Epithelial cell of proximal tubule (primary cell): ENCODE results near the gene STK11IP. TPM values are rescaled to one million over a fixed set of nuclear protein-coding genes. Genes with fewer than 3 reads are reported as not detected.

Experiments used
- DNase-seq: peaks from one replicate; pipeline ENCODE4 v3.0.0-alpha.2; 2011; ENCODE audit warnings: low read depth
- H3K4me3 ChIP-seq: 2 replicates; pipeline ENCODE4 v1.5.1; 2011; ENCODE audit warnings: low read depth, mild to moderate bottlenecking, low read length
- total RNA-seq: library from RNA; depleted of rRNA; stranded (reverse); fragments of >200 nt; gene quantifications from 2 replicates; pipeline ENCODE4 v1.2.3, GENCODE V29; 2015
- TF ChIP-seq, protein P1 (sequence below): conservative IDR thresholded peaks from 2 replicates; pipeline ENCODE4 v1.5.1; 2012; ENCODE audit warnings: low read depth, mild to moderate bottlenecking, low read length

STK11IP gene
- total RNA-seq, 1 donor from 2014 or later = 35.7 TPM

DNA sequence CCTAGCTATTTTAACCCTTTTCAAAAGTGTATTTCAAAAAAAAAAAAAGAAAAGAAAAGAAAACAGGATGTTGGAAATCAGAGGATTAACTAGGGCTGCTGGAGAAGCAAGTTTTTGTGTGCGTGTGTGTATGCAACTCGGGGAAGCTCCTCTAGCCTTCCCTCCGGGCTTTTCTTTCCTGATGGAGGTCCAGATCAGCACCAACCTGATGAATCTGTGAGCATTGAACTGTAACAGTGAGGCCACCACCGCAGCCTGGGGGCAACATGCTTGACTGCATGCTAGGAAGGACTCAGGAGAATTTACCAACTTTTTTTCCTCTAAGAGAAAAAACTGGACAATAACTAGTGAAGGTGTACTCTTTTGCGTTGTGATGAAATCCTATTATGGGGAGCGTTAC is 28.6 kb upstream of the STK11IP start:
- TF ChIP-seq, protein P1, sequence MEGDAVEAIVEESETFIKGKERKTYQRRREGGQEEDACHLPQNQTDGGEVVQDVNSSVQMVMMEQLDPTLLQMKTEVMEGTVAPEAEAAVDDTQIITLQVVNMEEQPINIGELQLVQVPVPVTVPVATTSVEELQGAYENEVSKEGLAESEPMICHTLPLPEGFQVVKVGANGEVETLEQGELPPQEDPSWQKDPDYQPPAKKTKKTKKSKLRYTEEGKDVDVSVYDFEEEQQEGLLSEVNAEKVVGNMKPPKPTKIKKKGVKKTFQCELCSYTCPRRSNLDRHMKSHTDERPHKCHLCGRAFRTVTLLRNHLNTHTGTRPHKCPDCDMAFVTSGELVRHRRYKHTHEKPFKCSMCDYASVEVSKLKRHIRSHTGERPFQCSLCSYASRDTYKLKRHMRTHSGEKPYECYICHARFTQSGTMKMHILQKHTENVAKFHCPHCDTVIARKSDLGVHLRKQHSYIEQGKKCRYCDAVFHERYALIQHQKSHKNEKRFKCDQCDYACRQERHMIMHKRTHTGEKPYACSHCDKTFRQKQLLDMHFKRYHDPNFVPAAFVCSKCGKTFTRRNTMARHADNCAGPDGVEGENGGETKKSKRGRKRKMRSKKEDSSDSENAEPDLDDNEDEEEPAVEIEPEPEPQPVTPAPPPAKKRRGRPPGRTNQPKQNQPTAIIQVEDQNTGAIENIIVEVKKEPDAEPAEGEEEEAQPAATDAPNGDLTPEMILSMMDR = no peak
- peak overlapping the region; percentile 70 for H3K4me3 ChIP-seq
- peak; percentile 36 for DNase-seq

DNA sequence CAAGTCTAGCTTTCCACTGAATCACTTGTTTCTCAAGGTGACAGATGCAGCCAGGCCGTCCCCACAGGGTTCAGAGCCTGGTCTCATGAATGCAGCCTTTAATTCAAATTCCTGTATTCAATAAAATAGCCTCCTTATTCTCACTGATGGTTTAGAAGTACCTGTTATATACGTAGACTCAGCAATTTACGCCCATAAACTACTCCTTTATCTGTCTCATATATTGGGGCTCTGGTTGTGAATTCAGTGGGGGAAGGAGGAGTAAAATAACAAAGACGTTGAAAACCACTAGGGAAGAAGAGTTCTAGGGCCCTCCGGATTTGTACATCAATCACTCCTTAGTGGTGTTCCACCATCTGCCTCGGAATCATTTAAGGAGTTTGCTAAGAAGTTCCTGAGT is 28.0 kb upstream of the STK11IP start:
- TF ChIP-seq, protein P1 = no peak
- peak overlapping the region; percentile 70 for H3K4me3 ChIP-seq
- DNase-seq = no peak

DNA sequence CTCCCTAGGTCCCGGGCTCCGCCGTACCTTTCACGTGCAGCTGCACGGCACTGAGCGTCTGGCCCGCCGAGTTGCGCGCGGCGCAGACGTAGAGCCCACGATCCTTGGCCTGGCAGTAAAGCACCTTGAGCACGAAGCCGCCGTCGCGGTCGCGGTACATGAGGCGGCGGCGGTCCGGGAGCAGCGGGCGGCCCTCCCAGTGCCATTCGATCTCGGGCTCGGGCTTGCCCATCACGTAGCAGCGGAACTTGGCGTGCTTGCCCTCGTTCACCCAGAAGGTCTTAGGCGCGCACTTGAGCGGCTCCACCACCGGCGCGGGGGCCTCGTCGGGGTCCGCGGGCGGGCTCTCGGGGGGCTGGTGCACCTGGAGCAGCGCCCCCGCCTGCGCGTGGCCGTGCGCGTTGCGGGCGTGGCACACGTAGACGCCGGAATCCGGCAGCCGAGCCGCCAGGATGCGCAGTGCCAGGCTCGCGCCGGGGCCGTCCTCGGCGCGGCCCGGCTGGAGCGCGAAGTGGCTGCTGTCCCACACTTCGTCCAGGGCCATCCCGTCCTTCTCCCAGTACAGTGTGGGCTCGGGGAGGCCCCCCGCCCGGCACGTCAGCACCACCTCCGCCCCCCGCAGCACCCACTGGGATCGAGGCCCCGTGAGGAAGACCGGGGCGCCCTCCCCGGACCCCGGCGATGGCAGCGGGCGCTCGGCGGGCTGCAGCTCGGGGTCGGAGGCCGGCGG is 27.3 kb upstream of the STK11IP start:
- TF ChIP-seq, protein P1 = no peak
- no peak for DNase-seq
- peak overlapping the region; percentile 70 for H3K4me3 ChIP-seq

DNA sequence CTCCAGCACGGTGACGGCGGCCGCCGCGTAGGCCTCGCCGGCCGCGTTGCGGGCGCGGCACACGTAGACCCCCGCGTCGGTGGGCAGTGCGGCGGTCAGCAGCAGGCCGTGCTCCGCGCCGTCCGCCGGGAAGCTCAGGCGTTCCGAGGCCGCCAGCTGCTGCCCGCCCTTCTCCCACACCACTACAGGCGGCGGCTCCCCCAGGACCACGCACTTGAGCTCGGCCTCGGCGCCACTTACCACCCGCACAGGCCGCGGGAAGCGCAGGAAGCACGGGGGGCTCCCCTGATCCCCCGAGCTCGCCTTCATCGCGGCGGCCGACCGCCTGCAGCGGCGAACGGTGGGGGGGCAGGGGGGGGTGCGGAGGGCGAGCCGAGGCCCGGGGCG is 26.7 kb upstream of the STK11IP start:
- no peak for DNase-seq
- H3K4me3 ChIP-seq = peak overlapping the region; percentile 70
- TF ChIP-seq, protein P1 = no peak

DNA sequence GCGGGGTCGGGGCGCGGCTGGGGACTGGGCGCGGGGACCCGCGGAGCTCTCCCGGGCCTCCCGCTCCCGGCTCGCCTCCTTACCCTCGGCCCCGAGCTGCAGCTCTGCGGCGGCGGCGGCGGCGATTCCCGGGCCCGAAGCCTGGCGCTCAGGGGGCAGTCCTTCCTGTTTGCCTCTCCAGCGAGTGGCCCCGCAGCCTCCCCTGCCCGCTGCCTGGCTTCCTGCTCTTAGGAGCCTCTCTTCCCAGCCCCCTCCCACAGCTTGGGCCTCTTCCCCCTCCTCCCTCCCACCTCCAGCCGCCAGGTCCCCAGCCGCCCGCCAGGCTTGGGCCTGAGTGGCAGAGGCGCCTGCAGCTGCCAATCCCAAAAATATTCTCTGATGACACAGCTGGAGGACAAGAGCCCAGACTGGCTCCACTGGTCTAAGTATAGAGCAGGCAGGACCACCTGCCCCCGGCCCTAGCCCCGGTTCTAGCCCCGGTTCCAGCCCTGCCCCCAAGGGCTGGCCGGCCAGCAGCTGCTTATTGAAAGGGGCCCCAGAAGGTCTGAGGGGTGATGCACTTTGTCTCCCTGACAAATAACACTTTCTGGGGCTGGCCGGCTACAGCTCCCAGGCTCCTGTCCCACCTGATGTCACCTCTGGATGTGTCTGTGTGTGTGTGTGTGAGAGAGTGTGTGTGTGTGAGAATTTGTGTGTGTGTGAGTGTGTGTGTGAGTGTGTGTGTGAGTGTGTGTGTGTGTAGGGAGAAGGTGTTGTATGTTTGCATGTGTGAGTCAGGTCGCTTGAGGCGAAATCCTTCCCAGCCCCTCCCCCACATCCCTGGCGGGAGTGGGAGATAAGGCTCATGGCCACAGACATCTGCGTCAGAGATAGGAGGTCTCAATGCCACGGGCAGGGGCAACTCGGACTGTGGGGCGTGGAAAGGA is 26.1 kb upstream of the STK11IP start, which contains the start of gene OBSL1:
OBSL1 (minus strand) TSS at position 229 of the 926 bp plus-strand sequence. CDS start 307 bp downstream, outside the sequence.
- no peak for DNase-seq
- peak within 1 kb of the TSS; percentile 70 for H3K4me3 ChIP-seq
- TF ChIP-seq, protein P1 = no peak

DNA sequence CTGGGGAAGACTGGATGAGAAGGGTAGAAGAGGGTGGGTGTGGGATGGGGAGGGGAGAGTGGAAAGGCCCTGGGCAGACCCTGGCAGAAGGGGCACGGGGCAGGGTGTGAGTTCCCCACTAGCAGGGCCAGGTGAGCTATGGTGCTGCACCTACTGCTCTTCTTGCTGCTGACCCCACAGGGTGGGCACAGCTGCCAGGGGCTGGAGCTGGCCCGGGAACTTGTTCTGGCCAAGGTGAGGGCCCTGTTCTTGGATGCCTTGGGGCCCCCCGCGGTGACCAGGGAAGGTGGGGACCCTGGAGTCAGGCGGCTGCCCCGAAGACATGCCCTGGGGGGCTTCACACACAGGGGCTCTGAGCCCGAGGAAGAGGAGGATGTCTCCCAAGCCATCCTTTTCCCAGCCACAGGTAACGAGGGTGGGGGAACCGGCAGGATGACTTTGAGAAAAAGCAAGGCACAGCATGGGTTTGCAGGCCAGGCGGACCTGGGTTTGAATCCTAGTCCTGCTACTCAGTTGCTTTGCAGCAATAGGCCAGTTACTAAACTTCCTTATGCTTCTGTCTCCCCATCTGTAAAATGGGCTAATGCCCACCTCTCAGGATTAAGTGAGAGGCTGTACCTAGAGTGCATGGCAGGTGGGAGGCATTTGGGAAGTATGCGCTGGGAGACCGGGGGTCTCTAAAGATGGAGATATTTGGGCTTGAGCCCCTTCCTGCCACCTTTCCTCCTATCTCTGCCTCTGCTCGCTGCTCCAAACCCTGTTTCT is 25.2 kb upstream of the STK11IP start, which contains the start of gene INHA:
INHA (plus strand) TSS at position 74 of the 765 bp plus-strand sequence; CDS start at position 139, 65 bp downstream.
- DNase-seq = no peak
- TF ChIP-seq, protein P1 = no peak
- H3K4me3 ChIP-seq = peak within 1 kb of the TSS; percentile 70
